Tibial artery (tissue), 4 donors: ENCODE data around the gene CAMKK2.
"Not testable (repeated sequence)": the region's sequence is repeated elsewhere in the genome, so short reads cannot be mapped to it uniquely, and the experiment has no call there.

ENCODE experiments used
- DNase-seq, 2 donors: peaks; one replicate each; pipeline ENCODE4 v3.0.0-alpha.2; 2019
- H3K27ac ChIP-seq, 2 donors: fragments of 200-600 bp; sonication (generic) in 1 of 2; 1 replicate in 1 of 2; 2 replicates in 1 of 2; pipeline ENCODE4 v1.5.1; 2018 to 2019; ENCODE audit warnings: mild to moderate bottlenecking in 1 of 2
- H3K27me3 ChIP-seq, 2 donors: fragments of 200-600 bp; sonication (generic) in 1 of 2; one replicate each; pipeline versions ENCODE4 v1.5.1 to v1.6.0; 2016 to 2019
- H3K36me3 ChIP-seq, 3 donors: fragments of 200-600 bp; sonication (generic) in 2 of 3; one replicate each; pipeline ENCODE4 v1.5.1; 2016 to 2019; ENCODE audit warnings: mild to moderate bottlenecking in 2 of 3
- H3K4me1 ChIP-seq, 4 donors: fragments of 200-600 bp; sonication (generic) in 2 of 4; 1 replicate in 3 of 4; 2 replicates in 1 of 4; pipeline ENCODE4 v1.5.1; 2016 to 2019
- H3K4me3 ChIP-seq, 2 donors: fragments of 200-600 bp; sonication (generic) in 1 of 2; 1 replicate in 1 of 2; 2 replicates in 1 of 2; pipeline ENCODE4 v1.5.1; 2018 to 2019; ENCODE audit warnings: mild to moderate bottlenecking in 2 of 2
- H3K9me3 ChIP-seq, 3 donors: fragments of 200-600 bp; sonication (generic) in 1 of 3; one replicate each; pipeline ENCODE4 v1.5.1; 2016 to 2019
- intact Hi-C: fragments of 100-400 bp; cut with DNase I; formaldehyde crosslinking; loops from one replicate; pipeline ENCODE4 v1.15.0; 2023; ENCODE audit warnings: low total_unique reads
- TF ChIP-seq, protein P1 (sequence below), 2 experiments: fragments of 200-600 bp in 1 of 2; fragments of 450-650 bp in 1 of 2; IDR thresholded peaks; one replicate each; pipeline ENCODE4 v1.5.1; 2017 to 2019; ENCODE audit warnings: antibody characterized with exemption in 2 of 2, mild to moderate bottlenecking in 1 of 2, moderate library complexity in 1 of 2

CAMKK2 gene

DNA sequence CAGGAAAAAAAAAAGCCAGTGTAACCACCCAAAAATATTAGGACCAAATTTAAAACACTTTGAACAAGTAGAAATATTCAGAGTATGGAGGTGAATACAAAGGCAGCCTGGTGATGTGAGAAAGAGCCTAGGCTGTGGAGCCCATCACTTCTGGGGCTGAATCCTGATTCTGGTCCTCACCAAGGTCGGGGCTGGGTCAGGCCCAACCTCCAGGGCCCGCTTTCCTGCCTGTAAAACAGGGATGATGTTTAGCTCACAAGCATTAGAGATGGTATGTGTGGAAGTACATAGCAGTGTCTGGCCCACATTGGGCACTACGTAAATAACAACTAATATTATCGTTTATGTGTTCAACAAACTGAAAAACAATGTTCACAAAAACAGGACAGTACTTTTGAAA lies 7.8 kb upstream of the CAMKK2 start:
- intact Hi-C loops, result no loop called here
- Histone ChIP-seq H3K4me1 (no peaks in the 10 kb centered on the region), H3K27me3 (no peaks in the 10 kb centered on the region), H3K36me3 (peaks cover 10 to 26% (median 16%) of the 10 kb centered on the region in 3 donors), H3K4me3 (no peak overlapping the region), H3K27ac (no peak overlapping the region), H3K9me3 (no peaks in the 10 kb centered on the region)
- TF ChIP-seq, protein P1, sequence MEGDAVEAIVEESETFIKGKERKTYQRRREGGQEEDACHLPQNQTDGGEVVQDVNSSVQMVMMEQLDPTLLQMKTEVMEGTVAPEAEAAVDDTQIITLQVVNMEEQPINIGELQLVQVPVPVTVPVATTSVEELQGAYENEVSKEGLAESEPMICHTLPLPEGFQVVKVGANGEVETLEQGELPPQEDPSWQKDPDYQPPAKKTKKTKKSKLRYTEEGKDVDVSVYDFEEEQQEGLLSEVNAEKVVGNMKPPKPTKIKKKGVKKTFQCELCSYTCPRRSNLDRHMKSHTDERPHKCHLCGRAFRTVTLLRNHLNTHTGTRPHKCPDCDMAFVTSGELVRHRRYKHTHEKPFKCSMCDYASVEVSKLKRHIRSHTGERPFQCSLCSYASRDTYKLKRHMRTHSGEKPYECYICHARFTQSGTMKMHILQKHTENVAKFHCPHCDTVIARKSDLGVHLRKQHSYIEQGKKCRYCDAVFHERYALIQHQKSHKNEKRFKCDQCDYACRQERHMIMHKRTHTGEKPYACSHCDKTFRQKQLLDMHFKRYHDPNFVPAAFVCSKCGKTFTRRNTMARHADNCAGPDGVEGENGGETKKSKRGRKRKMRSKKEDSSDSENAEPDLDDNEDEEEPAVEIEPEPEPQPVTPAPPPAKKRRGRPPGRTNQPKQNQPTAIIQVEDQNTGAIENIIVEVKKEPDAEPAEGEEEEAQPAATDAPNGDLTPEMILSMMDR (IDR thresholded peaks at IDR 0.05), result no peak
- no peak for DNase-seq

DNA sequence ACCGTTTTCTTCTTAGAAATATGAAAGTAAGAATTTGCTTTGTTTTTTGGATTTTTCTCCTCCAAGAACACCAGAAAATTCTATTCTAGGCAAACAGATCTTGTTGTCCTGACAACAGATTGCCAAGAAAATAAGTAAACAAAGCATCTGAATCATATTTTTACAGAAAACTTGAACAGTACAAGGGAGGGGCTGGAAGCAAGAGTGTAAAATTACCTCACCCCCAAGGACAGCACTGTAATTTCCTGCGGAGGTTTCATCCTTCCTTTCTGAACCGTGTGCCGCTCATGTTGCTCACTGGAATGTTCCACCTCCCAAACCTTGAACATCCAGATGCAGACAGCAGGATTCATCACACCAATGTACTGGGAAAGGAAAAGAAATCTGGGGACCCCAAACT lies 5.4 kb upstream of the CAMKK2 start:
- peaks cover 0 to 2% (median 0%) of the 10 kb centered on the region in 3 donors for H3K36me3 ChIP-seq
- no peaks in the 10 kb centered on the region for H3K27me3 ChIP-seq
- peaks cover 0 to 9% (median 2%) of the 10 kb centered on the region in 4 donors for H3K4me1 ChIP-seq
- no peaks in the 10 kb centered on the region for H3K9me3 ChIP-seq
- DNase-seq, result no peak
- no peak overlapping the region for H3K4me3 ChIP-seq
- TF ChIP-seq, protein P1 (IDR thresholded peaks at IDR 0.05), result no peak
- intact Hi-C loops, result no loop called here
- H3K27ac ChIP-seq, result no peak overlapping the region

DNA sequence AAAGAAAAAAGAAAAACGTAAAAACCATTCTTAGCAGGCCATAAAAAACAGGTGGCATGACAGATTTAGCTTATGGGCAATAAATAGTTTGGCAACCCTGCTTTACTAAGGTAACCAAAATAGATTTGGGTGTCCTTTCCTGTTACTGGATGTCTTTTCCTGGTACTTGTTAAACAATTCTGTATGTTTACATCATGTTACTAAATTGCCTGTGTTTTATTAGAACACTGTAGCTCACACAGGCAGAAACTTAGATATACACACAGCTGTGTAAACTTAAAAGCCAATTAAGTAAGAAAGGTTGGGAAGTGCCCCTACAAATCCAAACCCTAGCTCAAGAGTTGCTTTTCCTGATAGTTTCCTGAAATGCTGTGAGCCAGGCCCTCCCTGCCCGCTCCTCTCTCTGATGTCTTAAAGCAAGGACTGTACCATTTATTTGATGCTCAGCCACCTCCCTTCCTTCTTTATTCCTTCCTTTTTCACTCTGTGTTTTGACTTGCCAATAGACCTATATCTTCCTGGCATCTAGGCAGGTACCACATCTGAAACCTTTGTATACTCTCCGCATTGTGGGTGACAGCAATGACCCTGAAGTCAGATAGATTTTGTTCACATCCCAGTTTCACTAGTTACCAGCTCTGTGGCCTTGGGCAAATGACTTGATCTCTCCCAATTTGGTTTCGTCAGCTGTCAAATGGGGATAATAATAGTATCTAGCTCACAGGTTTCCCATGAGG lies 3.7 kb upstream of the CAMKK2 start:
- intact Hi-C loops, result no loop called here

DNA sequence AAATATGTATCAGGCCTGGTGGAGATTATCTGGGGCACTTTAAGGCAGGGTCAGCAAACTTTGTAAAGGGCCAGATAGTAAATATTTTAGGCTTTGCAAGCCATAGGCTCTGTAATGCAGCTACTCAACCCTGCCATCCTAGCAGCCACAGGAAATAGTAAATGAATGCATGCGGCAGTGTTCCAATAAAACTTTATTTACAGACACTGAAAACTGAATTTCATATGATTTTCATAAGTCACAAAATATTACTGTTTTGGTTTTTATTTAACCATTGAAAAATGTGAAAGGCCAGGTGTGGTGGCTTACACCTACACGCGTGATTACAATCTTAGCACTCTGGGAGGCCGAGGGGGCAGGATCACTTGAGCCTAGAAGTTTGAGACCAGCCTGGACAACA lies 3.2 kb upstream of the CAMKK2 start:
- H3K27me3 ChIP-seq, result no peaks in the 10 kb centered on the region

More for the DNA sequence above, 3.7 kb upstream of the CAMKK2 start:
- Histone ChIP-seq H3K27ac (no peak overlapping the region), H3K4me3 (no peak overlapping the region), H3K27me3 (no peaks in the 10 kb centered on the region), H3K9me3 (no peaks in the 10 kb centered on the region), H3K4me1 (peaks cover 0 to 16% (median 7%) of the 10 kb centered on the region in 4 donors), H3K36me3 (no peaks in the 10 kb centered on the region)
- DNase-seq, result no peak
- TF ChIP-seq, protein P1 (IDR thresholded peaks at IDR 0.05), result no peak

DNA sequence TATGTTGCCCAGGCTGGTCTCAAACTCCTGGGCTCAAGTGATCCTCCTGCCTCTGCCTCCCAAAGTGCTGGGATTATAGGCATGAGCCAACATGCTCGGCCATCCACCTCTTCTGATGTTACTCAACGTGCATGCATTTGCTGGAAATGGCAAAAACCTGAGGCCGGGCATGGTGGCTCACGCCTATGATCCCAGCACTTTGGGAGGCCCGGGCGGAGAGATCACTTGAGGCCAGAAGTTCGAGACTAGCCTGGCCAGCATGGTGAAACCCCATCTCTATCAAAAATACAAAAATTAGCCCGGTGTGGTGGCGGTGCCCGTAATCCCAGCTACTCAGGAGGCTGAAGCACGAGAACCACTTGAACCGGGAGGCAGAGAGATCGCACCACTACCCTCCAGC lies 1.9 kb upstream of the CAMKK2 start:
- H3K4me1 ChIP-seq, result peaks cover 0 to 26% (median 16%) of the 10 kb centered on the region in 4 donors
- H3K9me3 ChIP-seq, H3K4me3 ChIP-seq, H3K27me3 ChIP-seq, DNase-seq, H3K36me3 ChIP-seq, H3K27ac ChIP-seq, intact Hi-C loops: not testable (repeated sequence)

More for the DNA sequence above, 3.2 kb upstream of the CAMKK2 start:
- DNase-seq, result no peak
- peaks cover 0 to 22% (median 13%) of the 10 kb centered on the region in 4 donors for H3K4me1 ChIP-seq
- no peaks in the 10 kb centered on the region for H3K9me3 ChIP-seq
- no peaks in the 10 kb centered on the region for H3K36me3 ChIP-seq
- TF ChIP-seq, protein P1 (IDR thresholded peaks at IDR 0.05), result no peak
- no peak overlapping the region for H3K27ac ChIP-seq
- H3K4me3 ChIP-seq, result no peak overlapping the region
- intact Hi-C loops, result no loop called here

DNA sequence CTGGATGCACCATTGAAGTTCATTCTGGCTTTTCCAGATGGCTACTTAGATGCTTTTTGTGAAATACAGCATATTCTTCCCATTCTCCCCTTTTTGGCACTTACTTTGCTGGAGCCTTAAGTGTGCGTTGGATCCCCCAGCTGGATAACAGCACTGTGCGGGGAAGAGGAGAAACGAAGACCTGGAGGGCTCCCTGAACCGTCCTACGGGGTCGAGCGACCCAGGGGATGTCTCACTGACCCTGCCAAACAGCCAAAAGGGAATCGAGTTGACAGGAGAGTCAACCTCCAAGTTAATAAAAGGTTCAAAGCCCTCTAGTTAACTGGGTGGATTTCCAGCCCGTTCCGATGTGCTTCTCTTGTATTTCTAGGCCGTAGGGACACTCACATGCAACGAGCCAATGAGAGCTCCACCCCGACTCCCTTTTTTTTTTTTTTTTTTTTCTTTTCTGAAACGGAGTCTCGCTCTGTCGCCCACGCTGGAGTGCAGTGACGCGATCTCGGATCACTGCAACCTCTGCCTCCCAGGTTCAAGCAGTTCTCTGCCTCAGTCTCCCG lies 1.0 kb upstream of the CAMKK2 start:
- H3K4me1 ChIP-seq, result peaks cover 0 to 26% (median 16%) of the 10 kb centered on the region in 4 donors
- H3K27ac ChIP-seq, result peak overlapping the region; percentile 62 to 68
- TF ChIP-seq, protein P1 (IDR thresholded peaks at IDR 0.05), result no peak
- DNase-seq, result no peak
- H3K4me3 ChIP-seq, result peak overlapping the region; percentile 87 to 96
- intact Hi-C loops, result no loop called here
- no peaks in the 10 kb centered on the region for H3K27me3 ChIP-seq
- peaks cover 0 to under 1% (median 0%) of the 10 kb centered on the region in 3 donors for H3K36me3 ChIP-seq
- H3K9me3 ChIP-seq, result no peaks in the 10 kb centered on the region
